Caco-2 (cell line): Measurements from ENCODE around the gene FCHSD2. TPM values are rescaled to one million over a fixed set of nuclear protein-coding genes. Genes with fewer than 3 reads are reported as not detected.

ENCODE experiments used
- BruUV-seq: library from RNA; stranded (reverse); fragments of 400-500 nt; replicated peaks from 2 replicates; lab custom pipeline; 2021; lab: Mats Ljungman, UMichigan
- CTCF ChIA-PET: fragments of 300-600 bp; sonication (Branson Sonifier 250); formaldehyde crosslinking; loops from one replicate; lab custom pipeline; 2022; ENCODE audit warnings: antibody characterized with exemption; lab: Charles Lee
- POLR2A ChIA-PET: fragments of 300-600 bp; sonication (Branson Sonifier 250); formaldehyde crosslinking; loops from one replicate; lab custom pipeline; 2022; ENCODE audit warnings: antibody characterized with exemption; lab: Charles Lee
- DNase-seq, 2 experiments: peaks; one replicate each; pipeline versions ENCODE4 v3.0.0 to v3.0.0-alpha.2; 2020 to 2022
- H3K27me3 ChIP-seq: replicated peaks from 2 replicates; pipeline ENCODE4 v1.6.0; 2011; ENCODE audit warnings: low read length; ENCODE audit not compliant: control insufficient read depth, insufficient read depth
- H3K36me3 ChIP-seq: 2 replicates; pipeline ENCODE4 v1.5.1; 2011; ENCODE audit warnings: low read length; ENCODE audit not compliant: control insufficient read depth, insufficient read depth
- H3K4me1 ChIP-seq: fragments of 250-450 bp; sonication (Bioruptor Pico); 2 replicates; pipeline ENCODE4 v1.5.1; 2020; ENCODE audit warnings: mild to moderate bottlenecking
- H3K4me3 ChIP-seq: 2 replicates; pipeline ENCODE4 v1.5.1; 2011; ENCODE audit warnings: low read depth, mild to moderate bottlenecking, control low read depth, low read length
- H3K9me3 ChIP-seq: fragments of 250-450 bp; sonication (Bioruptor Pico); 2 replicates; pipeline ENCODE4 v1.5.1; 2020; ENCODE audit warnings: mild to moderate bottlenecking, moderate library complexity
- H3K27ac Mint-ChIP-seq: one replicate; pipeline ENCODE4 v1.8.0; 2022; ENCODE audit warnings: mixed read lengths; ENCODE audit not compliant: unreplicated experiment
- H3K27me3 Mint-ChIP-seq: one replicate; pipeline ENCODE4 v1.8.0; 2022; ENCODE audit warnings: mixed read lengths; ENCODE audit not compliant: insufficient read depth, unreplicated experiment
- H3K36me3 Mint-ChIP-seq: one replicate; pipeline ENCODE4 v1.8.0; 2022; ENCODE audit warnings: mild to moderate bottlenecking, mixed read lengths; ENCODE audit not compliant: insufficient read depth, unreplicated experiment
- H3K4me1 Mint-ChIP-seq: one replicate; pipeline ENCODE4 v1.8.0; 2022; ENCODE audit warnings: low read depth, mixed read lengths; ENCODE audit not compliant: unreplicated experiment
- H3K4me3 Mint-ChIP-seq: one replicate; pipeline ENCODE4 v1.8.0; 2022; ENCODE audit warnings: mild to moderate bottlenecking, moderate library complexity, mixed read lengths; ENCODE audit not compliant: unreplicated experiment
- H3K9me3 Mint-ChIP-seq: one replicate; pipeline ENCODE4 v1.8.0; 2022; ENCODE audit warnings: mixed read lengths; ENCODE audit not compliant: unreplicated experiment
- CTCF ChIP-seq, 2 experiments: fragments of 200-600 bp in 1 of 2; IDR thresholded peaks; 1 replicate in 1 of 2; 2 replicates in 1 of 2; pipeline versions ENCODE4 v1.5.1 to v1.8.0; 2011 to 2022; ENCODE audit warnings: antibody characterized with exemption in 1 of 2, control low read depth in 1 of 2, inconsistent platforms in 1 of 2, low read depth in 1 of 2, low read length in 1 of 2, mild to moderate bottlenecking in 1 of 2, moderate library complexity in 1 of 2; ENCODE audit not compliant: insufficient read depth in 1 of 2, severe bottlenecking in 1 of 2, unreplicated experiment in 1 of 2
- intact Hi-C: fragments of 100-400 bp; cut with micrococcal nuclease; formaldehyde crosslinking; loops from one replicate; pipeline ENCODE4 v1.10.0; 2022; ENCODE audit not compliant: unreplicated experiment
- total RNA-seq: library from RNA; stranded (reverse); gene quantifications from 2 replicates; pipeline ENCODE4 v1.2.3, GENCODE V29; 2022

Gene FCHSD2
- total RNA-seq, 1 experiment from 2014 or later = 32.7 TPM

GRCh38 chr11:72789493-72790131, 352.5 kb downstream of the FCHSD2 start:
- Mint-ChIP-seq H3K27me3 (no peaks in the 10 kb centered on the region), H3K9me3 (no peaks in the 10 kb centered on the region), H3K27ac (peak overlapping the region; percentile 99), H3K4me1 (peaks cover 54% of the 10 kb centered on the region), H3K4me3 (no peak overlapping the region), H3K36me3 (peaks cover 25% of the 10 kb centered on the region)
- BruUV-seq = no TSS peak
- Histone ChIP-seq H3K4me1 (peaks cover 59% of the 10 kb centered on the region), H3K9me3 (no peaks in the 10 kb centered on the region), H3K4me3 (no peak overlapping the region), H3K27me3 (no peaks in the 10 kb centered on the region), H3K36me3 (0 out of 2 replicates have a peak, but pooled peaks cover 2% of the 10 kb centered on the region)
- intact Hi-C loops = no loop called here
- ChIA-PET POLR2A (interaction anchor here (0.7 kb wide), 2 partner anchors 11 to 527 kb away, joined by 3 read pairs; no protein-coding TSS in a partner anchor), CTCF (interaction anchor here (0.6 to 2.0 kb wide), 3 partner anchors 9 to 64 kb away, joined by 3 to 9 read pairs (median 3); no protein-coding TSS in a partner anchor)
- DNase-seq = no peak
- no peak for TF ChIP-seq CTCF (IDR thresholded peaks at IDR 0.05; ENCODE audit: insufficient read depth in 1 of 2, low read depth in 1 of 2, low read length in 1 of 2, severe bottlenecking in 1 of 2, unreplicated experiment in 1 of 2)

- ChIA-PET POLR2A (no interaction called here), CTCF (interaction anchor here (0.8 to 1.1 kb wide), 2 partner anchors 9 to 354 kb away, joined by 3 read pairs; partner anchors contain the start of gene FCHSD2)
- 0 out of 2 replicates have a peak, but pooled peaks cover 2% of the 10 kb centered on the region for H3K36me3 ChIP-seq
- TF ChIP-seq CTCF (IDR thresholded peaks at IDR 0.05; ENCODE audit: insufficient read depth in 1 of 2, low read depth in 1 of 2, low read length in 1 of 2, severe bottlenecking in 1 of 2, unreplicated experiment in 1 of 2) = no peak
- no peaks in the 10 kb centered on the region for H3K27me3 Mint-ChIP-seq
- H3K4me3 ChIP-seq = no peak overlapping the region
- no peaks in the 10 kb centered on the region for H3K9me3 ChIP-seq
- BruUV-seq = no TSS peak
- no peaks in the 10 kb centered on the region for H3K27me3 ChIP-seq
- peak overlapping the region; percentile 99 for H3K27ac Mint-ChIP-seq
- H3K4me3 Mint-ChIP-seq = peak overlapping the region; percentile 50
- peaks cover 59% of the 10 kb centered on the region for H3K4me1 Mint-ChIP-seq
- peaks cover 20% of the 10 kb centered on the region for H3K36me3 Mint-ChIP-seq
- peak; percentile 57 to 81 for DNase-seq
- H3K9me3 Mint-ChIP-seq = no peaks in the 10 kb centered on the region
- intact Hi-C loops = no loop called here
- H3K4me1 ChIP-seq = peaks cover 67% of the 10 kb centered on the region
Measured at GRCh38 chr11:72788241-72788640, 353.9 kb downstream of the FCHSD2 start.

GRCh38 chr11:72787216-72788104, 354.7 kb downstream of the FCHSD2 start:
- H3K9me3 Mint-ChIP-seq = no peaks in the 10 kb centered on the region
- peak overlapping the region; percentile 50 for H3K4me3 Mint-ChIP-seq
- no peak overlapping the region; the same call in 1 of the 2 replicates for H3K4me3 ChIP-seq
- H3K36me3 Mint-ChIP-seq = peaks cover 23% of the 10 kb centered on the region
- DNase-seq = peak; percentile 90 to 98
- intact Hi-C loops = no loop called here
- H3K4me1 Mint-ChIP-seq = peaks cover 67% of the 10 kb centered on the region
- peak; percentile 65 to 72 for TF ChIP-seq CTCF (IDR thresholded peaks at IDR 0.05; ENCODE audit: insufficient read depth in 1 of 2, low read depth in 1 of 2, low read length in 1 of 2, severe bottlenecking in 1 of 2, unreplicated experiment in 1 of 2)
- H3K27ac Mint-ChIP-seq = peak overlapping the region; percentile 99
- no peaks in the 10 kb centered on the region for H3K27me3 ChIP-seq
- H3K36me3 ChIP-seq = 0 out of 2 replicates have a peak, but pooled peaks cover 2% of the 10 kb centered on the region
- peaks cover 75% of the 10 kb centered on the region for H3K4me1 ChIP-seq
- BruUV-seq = no TSS peak
- no peaks in the 10 kb centered on the region for H3K9me3 ChIP-seq
- no peaks in the 10 kb centered on the region for H3K27me3 Mint-ChIP-seq
- ChIA-PET POLR2A (interaction anchor here (0.7 to 2.8 kb wide), 4 partner anchors 11 to 592 kb away, joined by 3 to 33 read pairs (median 8); no protein-coding TSS in a partner anchor), CTCF (interaction anchor here (0.7 to 2.6 kb wide), 10 partner anchors 8 to 316 kb away, joined by 3 to 32 read pairs (median 8); no protein-coding TSS in a partner anchor)
